ENCODE measurements around the gene VWC2L. TPM values are rescaled to one million over a fixed set of nuclear protein-coding genes. Genes with fewer than 3 reads are reported as not detected.

Gene VWC2L
- total RNA-seq, 2 experiments from 2014 or later = not detected

DNA sequence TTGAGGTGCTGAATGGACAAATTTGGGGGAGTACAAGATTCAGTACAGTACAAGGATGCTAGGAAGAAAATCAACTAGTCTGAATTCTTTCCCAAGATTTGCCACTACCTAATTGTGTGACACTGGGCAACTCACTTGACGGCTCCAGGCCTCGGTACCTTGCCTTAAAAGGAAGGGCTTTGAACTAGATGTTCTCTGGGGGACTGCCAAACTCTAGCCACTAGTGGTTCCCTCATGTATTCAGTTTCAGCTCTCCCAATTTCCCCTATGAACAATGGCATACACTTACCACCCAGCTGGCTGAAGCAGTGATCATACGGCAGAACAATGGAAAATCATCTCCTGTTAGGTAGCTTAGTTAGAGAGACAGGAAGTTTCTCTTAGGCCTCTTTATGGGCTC, 73.4 kb downstream of the VWC2L start:
- Mint-ChIP-seq H3K27ac (no peak overlapping the region), H3K36me3 (ENCODE audit: low read depth) (no peaks in the 10 kb centered on the region), H3K4me3 (no peak overlapping the region), H3K9me3 (no peaks in the 10 kb centered on the region), H3K4me1 (no peaks in the 10 kb centered on the region), H3K27me3 (no peaks in the 10 kb centered on the region)
- DNase-seq = no peak
- CTCF ChIA-PET = no interaction called here
- POLR2A ChIA-PET = no interaction called here

DNA sequence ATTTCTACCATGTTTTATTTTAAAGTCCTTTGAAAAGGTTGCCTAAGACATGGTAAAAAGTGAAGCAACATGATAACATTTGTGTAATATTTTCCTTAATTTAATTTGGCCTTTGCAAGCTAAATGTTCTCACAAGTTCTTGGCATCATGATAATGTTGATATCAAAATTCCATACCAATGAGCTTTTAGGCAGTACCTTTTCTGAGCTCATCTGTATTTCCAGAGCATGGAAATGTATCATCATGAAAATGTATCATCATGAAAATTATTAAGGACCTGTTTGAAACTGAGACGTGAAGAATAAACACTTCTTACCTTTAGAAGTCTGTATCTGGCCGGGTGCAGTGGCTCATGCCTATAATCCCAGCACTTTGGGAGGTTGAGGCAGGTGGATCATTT, 73.8 kb downstream of the VWC2L start:
- no peak overlapping the region for H3K4me3 Mint-ChIP-seq
- POLR2A ChIA-PET = no interaction called here
- CTCF ChIA-PET = no interaction called here
- no peaks in the 10 kb centered on the region for H3K36me3 Mint-ChIP-seq (ENCODE audit: low read depth)
- H3K27ac Mint-ChIP-seq = no peak overlapping the region
- no peak for DNase-seq
- no peaks in the 10 kb centered on the region for H3K4me1 Mint-ChIP-seq
- H3K9me3 Mint-ChIP-seq = no peaks in the 10 kb centered on the region
- no peaks in the 10 kb centered on the region for H3K27me3 Mint-ChIP-seq

DNA sequence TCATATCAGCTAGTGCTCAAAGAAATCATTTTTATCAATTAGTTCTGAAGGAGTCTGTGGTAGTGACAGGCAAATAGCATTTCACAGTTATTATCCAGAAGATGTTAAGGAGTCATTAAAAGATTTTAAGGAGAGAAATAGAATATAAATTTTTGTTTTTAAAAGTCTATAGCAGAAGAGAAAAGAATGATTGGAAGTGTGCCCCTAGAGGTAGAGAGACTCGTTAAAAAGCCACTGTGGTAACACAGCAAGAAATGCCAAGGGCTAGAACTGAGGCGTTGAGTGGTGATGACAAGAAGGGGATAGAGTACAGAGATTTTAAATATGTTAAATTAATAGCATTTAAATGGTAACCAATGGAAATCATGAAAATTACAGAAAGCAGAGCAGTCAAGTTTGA, 78.3 kb downstream of the VWC2L start:
- H3K9me3 Mint-ChIP-seq = no peaks in the 10 kb centered on the region
- H3K4me3 Mint-ChIP-seq = no peak overlapping the region
- ChIA-PET POLR2A (no interaction called here), CTCF (no interaction called here)
- no peak for DNase-seq
- H3K27ac Mint-ChIP-seq = no peak overlapping the region
- H3K27me3 Mint-ChIP-seq = no peaks in the 10 kb centered on the region
- no peaks in the 10 kb centered on the region for H3K4me1 Mint-ChIP-seq
- H3K36me3 Mint-ChIP-seq (ENCODE audit: low read depth) = no peaks in the 10 kb centered on the region

DNA sequence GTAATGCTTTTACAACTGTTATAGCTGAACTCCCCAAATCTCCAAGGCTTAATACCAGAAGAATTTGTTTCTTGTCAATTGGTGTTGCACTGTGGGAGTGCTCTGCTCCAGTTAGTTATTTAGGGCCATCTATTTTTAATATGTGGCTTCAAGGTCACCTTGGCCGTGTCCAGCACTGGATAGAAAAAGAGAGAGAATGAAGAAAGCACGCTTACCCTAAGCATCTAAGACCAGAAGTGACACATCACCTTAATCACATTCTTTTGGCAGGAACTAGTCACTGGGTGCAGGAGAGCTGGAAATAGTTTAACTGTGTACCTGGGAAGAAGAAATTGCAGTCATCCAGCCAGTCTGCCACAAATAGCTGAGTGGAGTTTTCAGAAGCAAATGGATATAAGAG, 78.8 kb downstream of the VWC2L start:
- Mint-ChIP-seq H3K9me3 (no peaks in the 10 kb centered on the region), H3K27ac (no peak overlapping the region), H3K27me3 (no peaks in the 10 kb centered on the region), H3K4me3 (no peak overlapping the region), H3K36me3 (ENCODE audit: low read depth) (no peaks in the 10 kb centered on the region), H3K4me1 (no peaks in the 10 kb centered on the region)
- no peak for DNase-seq
- POLR2A ChIA-PET = no interaction called here
- CTCF ChIA-PET = no interaction called here

DNA sequence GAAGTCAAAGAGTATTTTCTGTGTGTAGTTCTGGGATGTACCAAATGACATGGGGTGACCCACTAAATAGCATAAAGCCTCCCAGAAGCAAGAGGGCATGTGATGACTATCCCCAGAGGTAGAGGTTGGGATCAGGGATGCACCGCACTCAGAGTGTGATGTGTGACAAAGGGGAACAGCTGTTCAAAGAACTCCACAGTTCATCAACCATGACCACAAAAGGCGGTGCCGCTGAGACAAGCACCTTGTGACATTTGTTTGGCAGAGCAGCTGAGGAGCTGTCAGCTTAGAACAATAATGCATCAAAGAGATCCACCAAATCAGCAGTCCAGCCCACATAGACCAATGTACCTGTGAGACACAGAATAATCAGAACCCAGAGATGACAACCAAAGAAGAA, 81.3 kb downstream of the VWC2L start:
- DNase-seq = no peak
- CTCF ChIA-PET = no interaction called here
- POLR2A ChIA-PET = no interaction called here
- H3K36me3 Mint-ChIP-seq (ENCODE audit: low read depth) = no peaks in the 10 kb centered on the region
- H3K27me3 Mint-ChIP-seq = no peaks in the 10 kb centered on the region
- H3K27ac Mint-ChIP-seq = no peak overlapping the region
- H3K9me3 Mint-ChIP-seq = no peaks in the 10 kb centered on the region
- no peaks in the 10 kb centered on the region for H3K4me1 Mint-ChIP-seq
- H3K4me3 Mint-ChIP-seq = no peak overlapping the region

DNA sequence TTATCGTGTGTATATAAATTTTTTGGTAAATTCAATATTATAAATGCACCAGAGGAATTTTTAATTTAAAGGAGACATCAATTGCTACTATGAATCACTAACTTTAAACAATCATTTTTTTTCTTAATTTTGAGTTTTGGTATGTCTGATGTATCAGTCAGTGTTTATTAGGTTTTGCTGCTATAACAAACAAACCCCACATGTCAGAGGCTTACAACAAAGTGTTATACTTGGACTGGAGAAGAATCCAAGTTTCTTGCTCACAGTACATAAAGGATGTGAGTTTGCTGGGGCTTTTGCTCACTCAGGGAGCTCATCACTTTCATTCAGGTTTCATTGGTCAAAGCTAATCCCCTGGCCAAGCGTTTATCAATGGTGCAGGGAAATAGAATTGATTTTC, 81.8 kb downstream of the VWC2L start:
- Mint-ChIP-seq H3K9me3 (no peaks in the 10 kb centered on the region), H3K27me3 (no peaks in the 10 kb centered on the region), H3K4me3 (no peak overlapping the region), H3K27ac (no peak overlapping the region), H3K36me3 (ENCODE audit: low read depth) (no peaks in the 10 kb centered on the region), H3K4me1 (no peaks in the 10 kb centered on the region)
- CTCF ChIA-PET = no interaction called here
- DNase-seq = no peak
- POLR2A ChIA-PET = no interaction called here

DNA sequence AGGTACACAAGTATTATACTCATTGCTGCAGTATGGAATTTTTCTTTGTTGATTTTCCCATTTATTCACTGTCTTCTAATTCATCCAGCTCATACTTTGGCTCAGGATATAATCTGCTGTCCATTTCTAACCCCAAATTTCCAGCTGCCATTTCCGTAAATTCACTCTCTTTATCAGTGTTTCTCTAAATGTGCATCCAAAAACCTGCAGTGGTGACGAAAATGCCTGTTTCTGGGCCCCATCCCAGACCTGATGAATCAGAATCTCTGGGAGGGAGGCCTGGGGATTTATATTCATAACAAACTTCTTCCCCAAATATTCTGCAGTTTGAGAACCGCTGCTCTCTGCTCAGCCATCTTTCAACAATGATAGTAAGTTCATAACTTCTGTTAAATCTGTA, 86.6 kb downstream of the VWC2L start:
- no peaks in the 10 kb centered on the region for H3K4me1 Mint-ChIP-seq
- CTCF ChIA-PET = no interaction called here
- H3K27me3 Mint-ChIP-seq = no peaks in the 10 kb centered on the region
- H3K27ac Mint-ChIP-seq = no peak overlapping the region
- POLR2A ChIA-PET = no interaction called here
- H3K36me3 Mint-ChIP-seq (ENCODE audit: low read depth) = no peaks in the 10 kb centered on the region
- no peaks in the 10 kb centered on the region for H3K9me3 Mint-ChIP-seq
- DNase-seq = no peak
- H3K4me3 Mint-ChIP-seq = no peak overlapping the region

DNA sequence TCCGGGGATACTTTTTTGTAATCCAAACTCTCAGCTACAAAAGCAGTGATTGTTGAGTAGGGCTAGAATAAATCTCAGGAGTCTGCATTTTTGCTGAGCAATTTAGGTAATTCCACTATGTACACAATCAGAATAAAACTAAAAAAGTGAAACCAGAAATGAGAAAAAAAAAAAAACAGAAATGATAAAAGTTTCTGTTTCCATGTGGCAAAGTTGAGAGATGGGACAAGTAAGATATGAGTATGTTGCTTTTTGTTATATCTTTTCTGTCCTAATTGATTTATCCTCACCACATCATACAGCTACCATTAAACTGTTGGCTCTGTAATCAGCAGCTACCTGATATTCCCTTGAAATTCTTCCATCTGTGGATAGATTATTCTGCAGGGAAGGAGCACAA, 92.7 kb downstream of the VWC2L start:
- CTCF ChIA-PET = no interaction called here
- no peaks in the 10 kb centered on the region for H3K9me3 Mint-ChIP-seq
- no peaks in the 10 kb centered on the region for H3K27me3 Mint-ChIP-seq
- H3K36me3 Mint-ChIP-seq (ENCODE audit: low read depth) = no peaks in the 10 kb centered on the region
- H3K4me3 Mint-ChIP-seq = no peak overlapping the region
- DNase-seq = no peak
- no peaks in the 10 kb centered on the region for H3K4me1 Mint-ChIP-seq
- no peak overlapping the region for H3K27ac Mint-ChIP-seq
- POLR2A ChIA-PET = no interaction called here

DNA sequence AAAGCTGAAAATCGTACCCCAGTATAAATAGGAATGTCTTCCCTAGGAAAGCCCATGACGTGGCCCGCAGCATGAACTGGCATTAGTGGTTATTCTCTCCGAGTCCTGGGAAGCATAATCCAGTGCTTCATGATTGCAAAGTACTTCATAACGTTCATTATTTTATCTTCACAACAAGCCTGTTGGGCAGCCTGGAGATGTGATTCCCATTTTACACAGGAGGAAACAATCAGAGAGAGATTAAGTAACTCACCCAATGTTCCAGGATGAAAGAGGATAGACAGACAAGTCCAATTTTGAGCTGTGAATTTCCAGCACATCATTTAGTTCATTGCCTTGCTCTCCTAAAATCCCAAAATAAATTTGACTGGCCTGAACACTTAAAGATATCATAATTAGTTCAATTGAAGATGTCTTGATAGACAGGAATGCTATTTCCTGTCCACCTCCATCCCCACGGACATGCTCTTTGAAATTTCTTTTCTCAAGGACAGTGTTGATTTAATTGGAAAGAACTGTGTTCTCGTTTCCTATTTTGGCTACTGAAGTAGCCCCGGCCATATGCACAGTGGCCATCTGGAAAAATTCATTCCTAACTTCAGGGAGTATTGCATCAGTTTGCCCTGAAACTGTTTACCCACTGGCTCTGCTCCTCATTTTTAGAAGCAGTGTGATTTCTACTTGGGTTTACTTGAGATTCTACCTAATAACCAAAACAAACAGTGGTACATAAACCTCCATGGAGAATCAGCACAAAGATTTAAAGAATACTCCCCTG, 93.9 kb downstream of the VWC2L start:
- Mint-ChIP-seq H3K4me3 (no peak overlapping the region), H3K4me1 (no peaks in the 10 kb centered on the region), H3K27me3 (no peaks in the 10 kb centered on the region), H3K9me3 (no peaks in the 10 kb centered on the region), H3K36me3 (ENCODE audit: low read depth) (no peaks in the 10 kb centered on the region), H3K27ac (no peak overlapping the region)
- POLR2A ChIA-PET = no interaction called here
- CTCF ChIA-PET = no interaction called here
- DNase-seq = no peak

DNA sequence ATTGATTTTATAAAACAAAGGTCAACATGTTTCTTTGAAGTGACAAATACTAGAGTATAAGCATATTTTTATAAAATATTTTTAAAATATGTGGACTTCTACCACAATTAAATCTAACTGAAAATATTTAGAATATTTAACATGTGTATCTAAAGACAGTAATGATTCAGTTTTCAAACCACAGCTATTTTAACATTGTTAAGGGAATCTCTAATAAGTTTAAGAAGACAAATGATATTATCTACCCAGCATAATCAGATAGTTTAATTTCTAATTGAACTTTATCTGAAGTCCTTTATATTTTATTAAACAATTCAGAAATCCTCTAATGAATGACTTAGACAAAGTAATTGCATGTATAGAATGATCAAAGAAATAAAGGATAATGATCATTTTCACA, 96.2 kb downstream of the VWC2L start:
- no peak overlapping the region for H3K27ac Mint-ChIP-seq
- H3K4me3 Mint-ChIP-seq = no peak overlapping the region
- no peaks in the 10 kb centered on the region for H3K4me1 Mint-ChIP-seq
- no peak for DNase-seq
- no peaks in the 10 kb centered on the region for H3K36me3 Mint-ChIP-seq (ENCODE audit: low read depth)
- ChIA-PET CTCF (no interaction called here), POLR2A (no interaction called here)
- no peaks in the 10 kb centered on the region for H3K9me3 Mint-ChIP-seq
- H3K27me3 Mint-ChIP-seq = no peaks in the 10 kb centered on the region

DNA sequence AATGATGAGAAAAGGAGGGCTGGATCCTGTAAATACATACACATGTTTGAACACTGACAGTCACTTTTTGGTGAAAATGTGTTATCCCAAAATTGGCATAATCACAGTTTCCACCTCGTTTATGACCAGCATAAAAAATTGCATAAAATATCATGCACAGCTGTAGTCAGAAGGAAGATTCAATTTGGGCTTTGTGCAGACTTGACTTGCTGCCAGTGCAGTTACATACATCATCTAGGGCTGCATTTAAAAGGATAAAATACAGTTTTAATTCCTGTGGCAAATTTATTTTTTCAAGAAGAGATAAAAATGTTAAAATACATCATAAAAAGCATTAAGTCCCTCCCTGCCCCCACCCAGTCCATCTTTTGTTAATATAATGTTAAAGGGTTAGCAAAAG, 103.8 kb downstream of the VWC2L start:
- no peak for DNase-seq
- ChIA-PET CTCF (no interaction called here), POLR2A (no interaction called here)
- no peaks in the 10 kb centered on the region for H3K9me3 Mint-ChIP-seq
- no peak overlapping the region for H3K4me3 Mint-ChIP-seq
- no peak overlapping the region for H3K27ac Mint-ChIP-seq
- no peaks in the 10 kb centered on the region for H3K27me3 Mint-ChIP-seq
- no peaks in the 10 kb centered on the region for H3K4me1 Mint-ChIP-seq
- H3K36me3 Mint-ChIP-seq (ENCODE audit: low read depth) = no peaks in the 10 kb centered on the region

DNA sequence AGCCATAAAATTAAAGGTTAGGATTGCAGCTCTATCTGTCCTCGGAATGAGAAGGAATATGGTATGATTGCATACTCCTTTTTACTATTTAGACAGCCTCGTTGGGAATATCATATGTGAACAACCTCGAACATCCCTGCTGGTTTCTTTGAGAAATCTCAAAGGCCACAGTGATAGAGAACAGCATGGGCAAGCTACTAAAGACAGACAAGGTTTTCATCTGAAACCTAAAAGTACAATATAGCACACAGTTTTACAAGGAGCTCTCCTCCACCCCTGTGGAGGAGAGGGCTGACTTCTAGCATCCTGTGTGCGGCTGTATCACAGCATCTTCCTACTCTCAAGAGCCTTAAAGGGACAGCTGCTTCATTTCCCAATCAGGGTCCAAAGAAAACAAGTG, 104.3 kb downstream of the VWC2L start:
- no peak overlapping the region for H3K4me3 Mint-ChIP-seq
- no peaks in the 10 kb centered on the region for H3K9me3 Mint-ChIP-seq
- no peaks in the 10 kb centered on the region for H3K36me3 Mint-ChIP-seq (ENCODE audit: low read depth)
- no peaks in the 10 kb centered on the region for H3K27me3 Mint-ChIP-seq
- H3K27ac Mint-ChIP-seq = no peak overlapping the region
- ChIA-PET CTCF (no interaction called here), POLR2A (no interaction called here)
- H3K4me1 Mint-ChIP-seq = no peaks in the 10 kb centered on the region
- DNase-seq = no peak

DNA sequence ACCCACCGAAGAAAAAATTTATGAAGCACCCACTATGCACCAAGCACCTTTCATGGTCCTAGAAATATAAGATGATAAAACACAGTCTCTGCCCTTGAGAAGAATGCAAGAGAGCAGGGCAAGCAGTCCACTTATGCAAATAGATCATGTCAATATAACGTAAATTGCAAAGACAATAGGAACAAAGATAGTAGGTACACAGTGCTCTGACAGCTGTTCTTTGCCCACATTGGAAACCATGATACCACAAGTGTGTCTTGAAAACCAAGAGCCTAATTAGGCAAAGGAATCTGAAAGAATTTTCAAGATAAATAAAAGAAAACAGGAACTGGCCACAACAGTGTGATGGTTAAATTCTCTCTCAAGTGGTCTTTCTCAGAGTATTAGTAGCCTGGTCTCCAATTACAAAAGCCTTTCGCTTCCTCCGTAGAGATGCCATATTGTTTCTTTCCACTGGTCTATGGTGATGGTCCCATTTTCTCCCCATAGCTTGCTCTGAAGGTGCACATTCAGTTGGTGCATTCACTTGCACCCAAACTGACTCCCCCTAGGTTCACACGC, 108.5 kb downstream of the VWC2L start:
- no peak overlapping the region for H3K4me3 Mint-ChIP-seq
- POLR2A ChIA-PET = no interaction called here
- CTCF ChIA-PET = no interaction called here
- H3K27ac Mint-ChIP-seq = no peak overlapping the region
- H3K27me3 Mint-ChIP-seq = no peaks in the 10 kb centered on the region
- no peaks in the 10 kb centered on the region for H3K9me3 Mint-ChIP-seq
- no peak for DNase-seq
- H3K4me1 Mint-ChIP-seq = no peaks in the 10 kb centered on the region
- H3K36me3 Mint-ChIP-seq (ENCODE audit: low read depth) = no peaks in the 10 kb centered on the region

DNA sequence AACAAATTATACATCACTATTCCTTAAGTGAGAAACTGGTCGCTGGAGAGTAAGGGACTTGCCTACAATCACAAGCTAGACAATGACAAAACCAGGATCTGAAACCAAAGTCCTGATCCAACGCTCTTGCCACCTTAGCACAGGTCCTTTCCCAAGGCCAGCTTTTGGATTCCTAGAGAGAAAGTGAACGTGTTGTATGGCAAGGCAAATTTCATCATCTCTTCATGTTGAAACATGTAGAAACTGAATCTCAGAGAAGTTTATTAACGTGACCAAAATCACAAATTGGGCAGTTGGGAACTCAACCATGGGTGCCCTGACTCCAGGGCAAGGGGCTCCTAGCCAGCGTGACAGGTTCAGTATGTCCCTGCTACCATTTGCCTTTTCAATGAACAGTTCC, 118.2 kb downstream of the VWC2L start:
- H3K36me3 Mint-ChIP-seq (ENCODE audit: low read depth) = no peaks in the 10 kb centered on the region
- no peak overlapping the region for H3K4me3 Mint-ChIP-seq
- ChIA-PET POLR2A (no interaction called here), CTCF (no interaction called here)
- no peaks in the 10 kb centered on the region for H3K4me1 Mint-ChIP-seq
- H3K9me3 Mint-ChIP-seq = no peaks in the 10 kb centered on the region
- H3K27ac Mint-ChIP-seq = no peak overlapping the region
- no peak for DNase-seq
- H3K27me3 Mint-ChIP-seq = no peaks in the 10 kb centered on the region
